PC-3 (cell line): Measurements from ENCODE around the gene GRIK5. TPM values are rescaled to one million over a fixed set of nuclear protein-coding genes. Genes with fewer than 3 reads are reported as not detected.

Source experiments
- ATAC-seq: fragments of 200-7000 bp; cut with Tn5 transposase; 2 replicates; pipeline ENCODE4 v1.9.1; 2020; ENCODE audit warnings: mild to moderate bottlenecking, moderate library complexity
- BruUV-seq: library from RNA; stranded (reverse); fragments of 400-500 nt; replicated peaks from 2 replicates; lab custom pipeline; 2021; lab: Mats Ljungman, UMichigan
- CTCF ChIA-PET: fragments of 300-600 bp; sonication (Branson Sonifier 250); formaldehyde crosslinking; loops from one replicate; lab custom pipeline; 2022; ENCODE audit warnings: antibody characterized with exemption; lab: Charles Lee
- POLR2A ChIA-PET: fragments of 300-600 bp; sonication (Branson Sonifier 250); formaldehyde crosslinking; loops from one replicate; lab custom pipeline; 2022; ENCODE audit warnings: antibody characterized with exemption; ENCODE audit not compliant: unreplicated experiment; lab: Charles Lee
- DNase-seq: peaks from one replicate; pipeline ENCODE4 v3.0.0-alpha.2; 2015
- H2AFZ ChIP-seq: fragments of 300-600 bp; sonication (generic); 2 replicates; pipeline ENCODE4 v1.6.0; 2016; ENCODE audit warnings: antibody characterized with exemption, low read length
- H3F3A ChIP-seq: fragments of 300-600 bp; sonication (generic); one replicate; pipeline ENCODE4 v1.6.0; 2017; ENCODE audit warnings: antibody characterized with exemption, low read length, control low read depth, mild to moderate bottlenecking; ENCODE audit not compliant: unreplicated experiment
- H3K27ac ChIP-seq: fragments of 300-600 bp; sonication (generic); 2 replicates; pipeline ENCODE4 v1.5.1; 2016; ENCODE audit warnings: mild to moderate bottlenecking, low read length
- H3K27me3 ChIP-seq: fragments of 300-600 bp; sonication (generic); 2 replicates; pipeline ENCODE4 v1.6.1; 2016; ENCODE audit warnings: low read length, mixed read lengths
- H3K36me3 ChIP-seq: fragments of 300-600 bp; sonication (generic); 2 replicates; pipeline ENCODE4 v1.6.1; 2016; ENCODE audit warnings: low read depth, mixed run types, low read length, mixed read lengths
- H3K4me1 ChIP-seq: fragments of 300-600 bp; sonication (generic); 2 replicates; pipeline ENCODE4 v1.5.1; 2016; ENCODE audit warnings: low read length; ENCODE audit not compliant: insufficient read depth
- H3K4me2 ChIP-seq: fragments of 300-600 bp; sonication (generic); 2 replicates; pipeline ENCODE4 v1.6.0; 2016; ENCODE audit warnings: low read length
- H3K4me3 ChIP-seq: fragments of 300-600 bp; sonication (generic); 2 replicates; pipeline ENCODE4 v1.5.1; 2016; ENCODE audit warnings: mild to moderate bottlenecking, low read length, mixed read lengths
- H3K79me2 ChIP-seq: fragments of 300-600 bp; sonication (generic); 2 replicates; pipeline ENCODE4 v1.6.1; 2017; ENCODE audit warnings: low read length, mixed read lengths
- H3K9ac ChIP-seq: fragments of 300-600 bp; sonication (generic); 2 replicates; pipeline ENCODE4 v1.6.0; 2016; ENCODE audit warnings: mild to moderate bottlenecking, low read length
- H3K9me2 ChIP-seq: fragments of 300-600 bp; sonication (generic); replicated peaks from 2 replicates; pipeline ENCODE4 v1.6.1; 2016; ENCODE audit warnings: mixed run types, low read length, mixed read lengths
- H3K9me3 ChIP-seq: fragments of 300-600 bp; sonication (generic); 2 replicates; pipeline ENCODE4 v1.6.1; 2016; ENCODE audit warnings: low read length, mixed read lengths
- H4K20me1 ChIP-seq: fragments of 300-600 bp; sonication (generic); 2 replicates; pipeline ENCODE4 v1.6.1; 2016; ENCODE audit warnings: low read length, mixed read lengths
- CTCF ChIP-seq: fragments of 300-600 bp; sonication (generic); conservative IDR thresholded peaks from 2 replicates; pipeline ENCODE4 v1.5.1; 2017; ENCODE audit warnings: antibody characterized with exemption, low read depth, mild to moderate bottlenecking, low read length
- EZH2 ChIP-seq: fragments of 300-600 bp; sonication (generic); IDR thresholded peaks from one replicate; pipeline ENCODE4 v1.6.1; 2017; ENCODE audit warnings: antibody characterized with exemption, mild to moderate bottlenecking, low read length; ENCODE audit not compliant: unreplicated experiment
- EZH2phosphoT487 ChIP-seq: fragments of 300-600 bp; sonication (generic); IDR thresholded peaks from 2 replicates; pipeline ENCODE4 v1.6.1; 2018; ENCODE audit warnings: mild to moderate bottlenecking, antibody characterized with exemption, low read length, borderline replicate concordance
- intact Hi-C: fragments of 100-400 bp; cut with micrococcal nuclease; formaldehyde crosslinking; loops from 2 replicates; pipeline ENCODE4 v1.9.0; 2023
- total RNA-seq: library from RNA; depleted of rRNA; stranded (reverse); fragments of >200 nt; gene quantifications from 2 replicates; pipeline ENCODE4 v1.2.3, GENCODE V29; 2014

The GRIK5 gene
- total RNA-seq, 1 experiment from 2014 or later = not detected

GRCh38 chr19:41968751-41969595 lies 101.0 kb downstream of the GRIK5 start:
- no peak for ATAC-seq

GRCh38 chr19:41967054-41967783 lies 102.8 kb downstream of the GRIK5 start:
- no peak overlapping the region for H3K4me2 ChIP-seq
- TF ChIP-seq CTCF = no peak
- no peak for TF ChIP-seq EZH2phosphoT487
- TF ChIP-seq EZH2 = no peak
- H3K9me3 ChIP-seq = no peaks in the 10 kb centered on the region
- H2AFZ ChIP-seq = no peak overlapping the region
- no peak for DNase-seq
- H3K27me3 ChIP-seq = no peaks in the 10 kb centered on the region
- H4K20me1 ChIP-seq = no peaks in the 10 kb centered on the region
- H3K79me2 ChIP-seq = no peaks in the 10 kb centered on the region
- H3K9ac ChIP-seq = no peak overlapping the region
- intact Hi-C loops = no loop called here
- no peaks in the 10 kb centered on the region for H3K36me3 ChIP-seq
- no peak for ATAC-seq
- no peaks in the 10 kb centered on the region for H3K9me2 ChIP-seq
- no peak overlapping the region for H3K27ac ChIP-seq
- BruUV-seq = no TSS peak
- H3F3A ChIP-seq = no peaks in the 10 kb centered on the region
- CTCF ChIA-PET = no interaction called here
- POLR2A ChIA-PET = no interaction called here
- H3K4me1 ChIP-seq = no peaks in the 10 kb centered on the region
- no peak overlapping the region for H3K4me3 ChIP-seq

More at GRCh38 chr19:41968751-41969595, 101.0 kb downstream of the GRIK5 start:
- BruUV-seq = no TSS peak
- Histone ChIP-seq H3K79me2 (no peaks in the 10 kb centered on the region), H3K36me3 (no peaks in the 10 kb centered on the region), H3K9ac (no peak overlapping the region), H3K4me3 (no peak overlapping the region), H3K4me2 (no peak overlapping the region), H3F3A (no peaks in the 10 kb centered on the region), H4K20me1 (no peaks in the 10 kb centered on the region), H3K4me1 (no peaks in the 10 kb centered on the region), H3K27ac (no peak overlapping the region), H3K9me3 (no peaks in the 10 kb centered on the region), H2AFZ (no peak overlapping the region), H3K27me3 (no peaks in the 10 kb centered on the region), H3K9me2 (no peaks in the 10 kb centered on the region)
- ChIA-PET CTCF (no interaction called here), POLR2A (no interaction called here)
- intact Hi-C loops = no loop called here
- TF ChIP-seq CTCF = no peak
- TF ChIP-seq EZH2phosphoT487 = no peak
- TF ChIP-seq EZH2 = no peak
- DNase-seq = no peak
